Right lobe of liver (tissue), 6 donors: ENCODE measurements around the gene CACNA1B. TPM values are rescaled to one million over a fixed set of nuclear protein-coding genes. Genes with fewer than 3 reads are reported as not detected.
A peak's percentile ranks its signal among the peaks of the same experiment; 100 is the strongest.
"Not testable (repeated sequence)": the region's sequence is repeated elsewhere in the genome, so short reads cannot be mapped to it uniquely, and the experiment has no call there.

Experiments
- ATAC-seq, 4 donors: fragments of 200-7000 bp; cut with Tn5 transposase; one replicate each; pipeline ENCODE4 v1.9.1; 2020; ENCODE audit warnings: mild to moderate bottlenecking in 4 of 4, moderate library complexity in 4 of 4
- DNase-seq, 3 donors: peaks; one replicate each; pipeline ENCODE4 v3.0.0-alpha.2; 2020
- H3K27ac ChIP-seq, 3 donors: fragments of 200-600 bp; one replicate each; pipeline ENCODE4 v1.8.0; 2022
- H3K27me3 ChIP-seq, 2 donors: fragments of 200-600 bp; one replicate each; pipeline ENCODE4 v1.8.0; 2022
- H3K36me3 ChIP-seq, 4 donors: fragments of 200-600 bp; sonication (generic) in 1 of 4; one replicate each; pipeline versions ENCODE4 v1.5.1 to v1.8.0; 2017 to 2022; ENCODE audit warnings: control low read depth in 1 of 4
- H3K4me1 ChIP-seq, 4 donors: fragments of 200-600 bp; sonication (generic) in 1 of 4; one replicate each; pipeline versions ENCODE4 v1.5.1 to v1.8.0; 2017 to 2022; ENCODE audit warnings: control low read depth in 1 of 4
- H3K4me3 ChIP-seq, 3 donors: fragments of 200-600 bp; one replicate each; pipeline ENCODE4 v1.8.0; 2022
- H3K9me3 ChIP-seq, 4 donors: fragments of 200-600 bp; sonication (generic) in 1 of 4; one replicate each; pipeline versions ENCODE4 v1.5.1 to v1.8.0; 2017 to 2022; ENCODE audit warnings: control low read depth in 1 of 4
- CTCF ChIP-seq, 4 donors: fragments of 200-600 bp in 3 of 4; fragments of 450-650 bp in 1 of 4; IDR thresholded peaks; one replicate each; pipeline versions ENCODE4 v1.5.1 to v1.8.0; 2016 to 2022; ENCODE audit warnings: antibody characterized with exemption in 4 of 4, mild to moderate bottlenecking in 2 of 4
- POLR2A ChIP-seq: fragments of 450-650 bp; IDR thresholded peaks from one replicate; pipeline ENCODE4 v1.6.1; 2017; ENCODE audit warnings: antibody characterized with exemption, mild to moderate bottlenecking
- WGBS: methylation state at CpG from one replicate; pipeline ENCODE4 v1.1.6; 2018; ENCODE audit warnings: low coverage, low lambda C conversion rate; ENCODE audit not compliant: insufficient coverage; ENCODE audit errors: missing lambda C conversion rate; 5-methylcytosine and 5-hydroxymethylcytosine counted together
- intact Hi-C, 2 donors: fragments of 100-400 bp; cut with DNase I; formaldehyde crosslinking; loops; one replicate each; pipeline versions ENCODE4 v1.11.2 to v1.14.1; 2022
- total RNA-seq, 6 experiments: library from RNA; depleted of rRNA in 2 of 6; stranded (reverse); fragments of >200 nt in 2 of 6; fragmentation: NEBNext Ultra II Directional in 3 of 6; extraction: Animal tissue kit (Norgen Biotek cat#: 25700) in 3 of 6; gene quantifications; one replicate each; pipeline versions ENCODE4 v1.1.0 to v1.2.4, GENCODE V29; 2016 to 2023
- donor health status: DM: no; HTN: yes; CAD: no.
- donor health status: DM: no; HTN: no; CAD: no.
- donor health status: DM: no; HTN: no; CAD: no.
- donor health status: DM: no; HTN: yes; CAD: no.
- donor health status: DM: no; HTN: yes; CAD: no.

Gene CACNA1B
- total RNA-seq, 6 experiments from 2014 or later = not detected

GRCh38 chr9:137880160-137880975 lies 2.8 kb downstream of the CACNA1B start:
- Histone ChIP-seq H3K9me3 (no peaks in the 10 kb centered on the region), H3K27me3 (peaks cover 0 to 8% of the 10 kb centered on the region in 2 donors), H3K4me1 (no peaks in the 10 kb centered on the region), H3K27ac (no peak overlapping the region), H3K4me3 (no peak overlapping the region), H3K36me3 (no peaks in the 10 kb centered on the region)
- ATAC-seq = no peak
- DNase-seq = no peak
- intact Hi-C loops = no loop called here
- 71% methylated on average over 8 of the region's 16 CpGs for WGBS
- no peak for TF ChIP-seq POLR2A
- TF ChIP-seq CTCF (IDR thresholded peaks at IDR 0.05) = no peak

DNA sequence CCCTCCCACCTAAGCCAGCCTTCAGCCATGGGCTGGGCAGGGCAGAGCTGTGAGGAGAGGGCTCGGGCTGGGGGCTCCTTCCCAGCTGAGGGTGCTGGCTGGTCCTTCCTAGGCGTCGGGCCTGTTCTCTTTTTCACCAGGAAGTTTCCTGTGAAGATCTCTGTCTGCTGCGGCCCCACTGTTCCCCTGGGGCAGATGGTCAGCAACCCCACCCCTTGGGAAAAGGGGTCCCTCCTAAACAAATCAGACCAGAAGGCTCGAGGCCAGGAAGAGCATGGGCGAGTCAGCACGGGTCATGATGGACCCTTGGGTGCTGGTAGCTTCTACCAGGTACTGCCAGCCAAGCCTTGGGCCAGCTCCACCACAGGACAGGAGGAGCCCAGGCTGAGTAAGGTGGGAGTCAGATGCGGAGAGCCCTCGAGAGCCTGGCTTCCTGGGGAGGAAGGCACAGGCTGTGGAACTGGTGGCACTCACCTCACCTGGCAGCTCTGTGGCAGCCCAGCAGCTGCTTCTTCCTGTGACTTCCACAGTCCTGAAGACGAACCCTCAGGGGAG lies 3.5 kb downstream of the CACNA1B start:
- Histone ChIP-seq H3K4me3 (no peak overlapping the region), H3K9me3 (no peaks in the 10 kb centered on the region), H3K27ac (no peak overlapping the region), H3K27me3 (peaks cover 0 to 8% of the 10 kb centered on the region in 2 donors), H3K36me3 (no peaks in the 10 kb centered on the region), H3K4me1 (no peaks in the 10 kb centered on the region)
- DNase-seq (no peak), ATAC-seq (no peak)
- TF ChIP-seq POLR2A = no peak
- no peak for TF ChIP-seq CTCF (IDR thresholded peaks at IDR 0.05)
- intact Hi-C loops = no loop called here
- WGBS = no CpG with 5 or more reads among the region's 10 CpGs

- ATAC-seq = no peak
- TF ChIP-seq POLR2A = no peak
- no peak for TF ChIP-seq CTCF (IDR thresholded peaks at IDR 0.05)
- intact Hi-C loops = no loop called here
- no peaks in the 10 kb centered on the region for H3K9me3 ChIP-seq
- WGBS = 47% methylated on average over 12 of the region's 19 CpGs
- no peak overlapping the region for H3K27ac ChIP-seq
- H3K4me3 ChIP-seq = no peak overlapping the region
- DNase-seq = no peak
- H3K4me1 ChIP-seq = no peaks in the 10 kb centered on the region
- H3K27me3 ChIP-seq = peaks cover 0 to 8% of the 10 kb centered on the region in 2 donors
- no peaks in the 10 kb centered on the region for H3K36me3 ChIP-seq
Measured at GRCh38 chr9:137881591-137882505, 4.3 kb downstream of the CACNA1B start.

GRCh38 chr9:137882506-137882821 lies 4.9 kb downstream of the CACNA1B start:
- intact Hi-C loops = no loop called here
- DNase-seq (no peak), ATAC-seq (no peak)
- Histone ChIP-seq H3K4me3 (no peak overlapping the region), H3K9me3 (no peaks in the 10 kb centered on the region), H3K27me3 (peaks cover 0 to 8% of the 10 kb centered on the region in 2 donors), H3K27ac (no peak overlapping the region), H3K4me1 (no peaks in the 10 kb centered on the region), H3K36me3 (no peaks in the 10 kb centered on the region)
- no peak for TF ChIP-seq POLR2A
- no peak for TF ChIP-seq CTCF (IDR thresholded peaks at IDR 0.05)
- WGBS = 85% methylated on average over 7 of the region's 10 CpGs

- H3K4me1 ChIP-seq, ATAC-seq, H3K36me3 ChIP-seq, DNase-seq, H3K27me3 ChIP-seq, H3K9me3 ChIP-seq, intact Hi-C loops, H3K27ac ChIP-seq, H3K4me3 ChIP-seq: not testable (repeated sequence)
- WGBS = no CpG with 5 or more reads among the region's 6 CpGs
Measured at GRCh38 chr9:137883977-137884376, 6.4 kb downstream of the CACNA1B start.

GRCh38 chr9:137884547-137884946 lies 7.0 kb downstream of the CACNA1B start:
- H3K9me3 ChIP-seq, intact Hi-C loops, DNase-seq, H3K4me1 ChIP-seq, H3K4me3 ChIP-seq, H3K27me3 ChIP-seq, H3K27ac ChIP-seq, H3K36me3 ChIP-seq: not testable (repeated sequence)
- ATAC-seq = peak in 3 of 4 donors; percentile 18 to 42 (median 24)
- no CpG with 5 or more reads among the region's 7 CpGs for WGBS

GRCh38 chr9:137885121-137885520 lies 7.5 kb downstream of the CACNA1B start:
- H3K36me3 ChIP-seq, DNase-seq, H3K27me3 ChIP-seq, H3K27ac ChIP-seq, H3K4me3 ChIP-seq, H3K4me1 ChIP-seq, H3K9me3 ChIP-seq, ATAC-seq, intact Hi-C loops: not testable (repeated sequence)
- WGBS = no CpG with 5 or more reads among the region's 12 CpGs
